GM19328 (cell line): ENCODE measurements around the gene MRM2.

ENCODE experiments used
- ATAC-seq: cut with Tn5 transposase; IDR thresholded peaks from one replicate; pipeline ENCODE4 v1.9.1; 2021; ENCODE audit warnings: mild to moderate bottlenecking, moderate library complexity; ENCODE audit not compliant: unreplicated experiment

MRM2 gene

DNA sequence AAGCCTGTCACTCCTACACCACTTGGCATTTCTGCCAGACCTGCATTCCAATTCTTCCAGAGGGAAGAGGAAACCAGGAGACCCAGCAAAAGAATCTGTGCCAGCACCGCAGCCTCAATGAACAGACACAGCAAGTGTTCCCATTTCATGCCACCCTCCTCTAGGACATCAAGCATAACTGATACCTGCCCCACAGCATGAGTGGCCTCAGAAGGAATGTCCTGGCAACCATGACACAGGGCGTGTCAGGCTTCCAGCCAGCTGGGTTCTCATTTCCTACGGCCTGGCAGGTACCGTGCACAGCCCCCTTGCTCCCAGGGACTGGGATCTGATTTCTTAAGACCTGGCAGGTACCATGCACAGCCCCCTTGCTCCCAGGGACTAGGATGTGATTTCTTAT, 17.1 kb downstream of the MRM2 start:
- no peak for ATAC-seq

DNA sequence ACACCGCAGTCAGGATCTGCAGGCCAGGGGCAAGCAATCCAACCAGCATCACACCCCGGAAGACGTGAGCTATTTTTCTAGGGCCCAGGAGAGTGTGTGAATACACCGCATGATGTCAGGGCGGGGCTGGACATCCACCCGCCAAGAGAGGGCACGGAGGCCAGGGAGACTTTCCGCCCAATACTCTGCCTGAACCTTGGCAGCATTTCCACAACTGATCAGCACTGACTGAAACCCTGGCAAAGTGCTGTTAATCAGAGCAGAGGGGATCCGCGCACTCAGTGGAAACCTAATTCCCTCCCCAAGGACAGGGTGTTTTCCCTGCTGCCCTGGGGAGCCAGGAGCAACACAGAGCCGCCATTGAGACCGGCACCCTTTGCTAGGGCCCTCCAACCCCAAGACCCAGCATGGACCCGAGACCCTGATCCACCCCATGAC, 17.5 kb downstream of the MRM2 start:
- ATAC-seq: no peak

DNA sequence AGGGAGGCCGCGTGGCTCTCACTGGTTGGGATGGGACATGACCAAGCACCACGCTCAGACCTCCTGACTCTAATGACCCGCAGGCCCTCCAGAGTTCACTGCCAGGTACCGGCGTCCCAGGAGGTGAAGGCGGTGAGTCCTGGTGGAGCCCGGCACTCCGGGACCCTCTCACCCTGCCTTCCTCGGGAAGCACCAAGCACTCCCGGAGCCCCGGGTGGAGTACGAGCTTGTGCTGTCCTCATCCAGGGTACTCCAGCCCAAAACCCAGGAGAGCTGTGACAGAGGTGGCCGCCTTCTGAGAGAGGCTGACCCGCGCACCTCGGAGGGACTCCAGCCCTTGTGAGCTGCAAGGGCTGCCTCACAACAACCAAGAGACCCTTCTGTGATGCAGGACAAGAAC, 18.7 kb downstream of the MRM2 start:
- no peak for ATAC-seq

DNA sequence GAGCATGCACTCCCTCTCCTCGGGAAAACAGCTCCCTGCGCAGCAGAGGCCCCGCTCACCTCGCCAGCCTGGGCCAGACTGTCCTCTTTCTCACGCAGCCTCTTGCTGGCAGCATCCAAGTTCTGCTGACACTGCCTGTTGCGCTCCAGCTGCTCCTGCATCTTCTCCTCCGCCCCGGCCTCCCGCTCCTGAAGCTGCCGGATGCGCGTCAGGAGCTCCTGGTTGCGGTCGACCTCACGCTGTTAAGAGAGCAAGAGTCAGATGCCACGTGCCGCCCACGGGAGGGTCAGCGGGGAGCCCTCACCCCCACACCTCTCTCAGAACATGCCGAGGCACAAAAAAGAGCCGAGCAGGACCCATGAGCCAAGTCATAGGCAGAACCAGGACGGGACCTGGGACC, 19.5 kb downstream of the MRM2 start:
- no peak for ATAC-seq

DNA sequence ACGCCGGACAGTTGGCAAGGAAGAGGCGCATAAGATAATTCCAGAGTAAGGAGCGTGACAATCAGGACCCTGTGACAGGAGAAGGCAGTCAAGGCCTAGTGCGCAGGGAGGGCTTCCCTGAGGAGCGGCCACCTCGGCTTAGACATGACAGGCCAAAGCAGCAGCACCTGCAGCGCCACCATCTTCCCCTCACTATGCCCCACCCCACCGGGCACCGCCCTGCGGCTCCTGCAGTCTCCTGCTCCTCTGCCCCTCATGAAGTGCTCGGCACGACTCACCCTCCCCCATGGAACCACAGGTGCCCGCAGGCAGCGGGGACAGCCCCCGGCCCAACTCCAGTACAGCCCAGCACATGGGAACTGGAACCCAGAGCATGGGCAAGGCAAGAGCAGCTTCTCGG, 21.1 kb downstream of the MRM2 start:
- no peak for ATAC-seq

DNA sequence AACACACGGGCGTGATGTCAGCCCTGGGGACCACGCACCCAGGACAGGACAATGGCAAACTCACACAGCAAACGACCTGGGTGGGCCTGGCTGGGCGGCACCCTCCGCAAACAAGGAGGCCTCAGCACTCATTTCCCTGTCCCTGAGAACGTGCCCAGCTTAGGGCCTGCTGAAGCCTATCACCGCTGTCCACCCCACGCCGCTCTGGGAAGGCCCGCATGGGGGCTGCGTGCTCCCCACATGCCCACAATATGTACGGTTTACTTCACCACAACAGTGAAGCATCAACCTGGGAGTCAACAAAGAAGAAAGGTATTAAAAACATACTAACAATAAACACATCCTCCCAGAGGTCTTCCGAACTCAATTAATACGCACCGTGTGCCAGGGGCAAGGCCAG, 21.5 kb downstream of the MRM2 start:
- no peak for ATAC-seq

DNA sequence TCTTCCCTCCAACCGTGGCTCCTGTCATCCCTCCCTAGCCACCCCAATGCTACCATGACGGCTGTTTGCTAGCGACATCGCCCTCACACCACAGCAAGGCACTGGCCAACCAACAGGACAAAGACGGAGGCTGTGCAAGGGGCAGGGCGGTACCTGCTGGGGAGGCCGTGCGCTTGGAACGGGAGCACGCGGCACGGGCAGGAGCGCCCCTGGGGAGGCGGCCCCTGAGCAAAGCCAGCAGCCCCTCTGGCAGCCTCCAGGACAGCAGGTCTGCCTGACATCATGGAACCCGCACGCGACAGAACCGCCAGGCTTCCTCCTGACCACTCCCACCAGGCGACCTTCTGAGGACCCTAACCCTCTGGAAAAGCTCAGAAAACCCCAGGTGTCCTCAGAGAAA, 22.0 kb downstream of the MRM2 start:
- ATAC-seq: no peak

DNA sequence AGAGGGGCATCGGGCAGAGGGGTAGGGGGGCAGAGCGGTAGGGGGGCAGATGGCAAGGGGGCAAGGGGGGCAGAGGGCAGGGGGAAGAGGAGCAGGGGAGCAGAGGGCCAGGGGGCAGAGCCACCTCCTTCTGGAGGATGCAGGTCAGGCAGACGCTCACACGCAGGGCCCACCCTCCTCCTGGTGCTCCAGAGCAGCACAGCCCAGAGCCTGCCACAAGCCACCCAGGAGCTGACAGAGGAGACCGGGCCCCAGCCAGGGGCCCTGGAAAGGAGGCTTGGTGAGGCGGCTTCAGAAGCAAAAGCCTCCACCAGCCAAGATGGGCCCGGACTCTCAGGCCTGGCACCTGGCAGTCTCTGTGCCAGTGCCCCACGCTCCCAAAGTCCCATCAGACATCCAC, 22.4 kb downstream of the MRM2 start:
- ATAC-seq: no peak

DNA sequence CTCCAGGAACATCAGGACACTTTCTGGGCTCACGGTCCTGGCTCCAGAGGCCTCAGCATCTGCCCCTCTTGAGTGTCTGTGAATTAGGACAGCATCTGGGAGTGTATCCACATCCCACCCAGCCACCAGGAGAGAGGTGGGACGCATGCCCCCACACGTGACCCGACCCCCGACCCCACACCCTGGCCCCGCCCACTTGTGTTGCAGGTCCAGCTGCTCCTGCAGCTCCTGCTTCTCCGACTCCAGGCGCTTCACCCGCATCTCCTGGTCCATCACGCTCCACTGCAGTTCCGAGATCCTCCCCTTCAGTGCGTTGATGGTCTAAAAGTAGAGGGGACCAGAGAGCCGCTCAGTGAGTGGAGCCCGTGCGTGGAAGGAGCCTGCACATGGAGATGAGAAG, 22.9 kb downstream of the MRM2 start:
- no peak for ATAC-seq

DNA sequence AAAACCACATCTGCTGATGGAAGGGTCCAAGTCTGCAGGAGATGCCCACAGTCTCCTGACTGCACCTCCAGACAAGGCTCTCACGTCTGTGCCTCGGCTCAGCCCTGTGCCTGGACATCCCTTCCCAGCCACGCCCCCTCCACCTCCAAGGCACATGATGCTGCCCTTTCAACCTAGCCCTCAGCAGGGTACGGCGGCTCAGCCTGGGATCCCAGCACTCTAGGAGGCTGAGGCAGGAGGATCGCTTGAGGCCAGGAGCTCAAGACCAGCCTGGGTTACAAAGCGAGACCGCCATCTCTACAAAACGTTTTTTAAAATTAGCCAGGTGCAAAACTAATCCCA, 23.6 kb downstream of the MRM2 start:
- no peak for ATAC-seq

DNA sequence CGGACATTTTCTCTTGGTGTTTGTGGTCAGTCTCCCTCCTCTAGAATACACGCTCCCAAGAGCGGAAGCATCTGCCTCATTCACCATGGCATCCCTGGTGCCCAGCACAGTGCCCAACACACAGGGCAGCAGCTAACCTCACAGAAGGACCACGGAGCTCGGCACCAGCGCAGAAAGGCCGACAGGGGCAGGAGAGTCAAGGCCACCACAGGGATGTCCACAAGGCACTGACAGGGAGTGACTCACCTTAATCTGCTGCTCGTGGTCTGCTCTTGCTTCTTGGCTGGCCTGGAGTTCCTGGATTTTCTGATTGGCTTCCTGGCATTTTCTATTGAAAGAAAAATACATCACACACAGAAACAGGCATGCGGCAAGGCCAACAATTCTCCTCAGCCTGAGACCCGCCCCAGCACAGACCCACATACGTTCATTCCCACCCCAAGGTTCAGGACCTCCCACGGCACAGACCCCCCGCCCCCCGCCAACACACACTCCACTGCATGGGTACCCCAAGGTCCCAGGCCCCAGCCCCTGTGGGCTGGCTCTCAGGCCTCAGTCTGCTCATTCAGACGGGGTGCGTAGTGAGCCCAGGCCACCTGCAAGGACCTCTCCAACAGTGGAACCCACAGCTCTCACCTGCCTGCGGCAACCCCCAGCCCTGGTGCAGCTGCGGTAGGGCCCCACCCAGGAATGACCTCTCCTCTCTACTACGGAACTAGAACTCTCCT, 24.1 kb downstream of the MRM2 start:
- ATAC-seq: no peak

DNA sequence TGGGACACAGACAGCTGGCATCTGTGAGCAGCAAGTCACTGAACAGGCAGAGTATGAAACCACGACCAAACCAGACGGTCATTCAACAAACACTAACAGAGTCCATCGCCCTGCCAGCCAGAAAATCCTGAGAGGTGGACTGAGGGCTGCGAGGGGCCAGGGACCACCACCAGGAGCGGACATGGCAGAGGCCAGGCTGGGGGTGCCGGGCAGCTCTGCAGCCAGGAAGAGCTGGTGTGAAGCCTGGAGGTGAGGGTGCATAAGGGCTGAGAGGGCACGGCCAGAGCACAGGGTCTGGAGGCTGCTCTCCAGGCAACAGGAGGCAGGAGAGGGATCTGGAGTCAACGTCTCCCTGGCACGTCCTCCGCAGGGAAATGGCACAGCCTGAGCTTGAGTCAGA, 24.8 kb downstream of the MRM2 start:
- ATAC-seq: no peak

DNA sequence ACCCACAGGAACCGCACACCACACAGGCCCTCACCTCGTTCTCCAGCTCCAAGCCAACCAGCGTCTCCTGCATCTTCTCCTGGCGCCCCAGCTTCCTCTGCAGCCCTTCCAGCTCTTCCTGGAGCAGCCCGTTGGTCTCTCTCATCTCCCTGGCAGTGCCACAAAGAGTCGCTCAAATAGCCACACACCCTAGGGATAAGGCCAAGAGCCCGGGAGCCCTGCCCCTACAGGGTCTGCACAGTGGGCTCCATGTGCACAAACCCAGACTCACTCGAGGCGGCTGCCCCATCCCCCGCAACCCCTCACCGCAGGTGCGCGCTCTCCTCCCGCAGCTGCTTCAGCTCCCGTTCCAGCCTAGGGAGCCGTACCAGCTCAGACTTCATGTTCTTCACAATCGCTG, 26.2 kb downstream of the MRM2 start:
- no peak for ATAC-seq

DNA sequence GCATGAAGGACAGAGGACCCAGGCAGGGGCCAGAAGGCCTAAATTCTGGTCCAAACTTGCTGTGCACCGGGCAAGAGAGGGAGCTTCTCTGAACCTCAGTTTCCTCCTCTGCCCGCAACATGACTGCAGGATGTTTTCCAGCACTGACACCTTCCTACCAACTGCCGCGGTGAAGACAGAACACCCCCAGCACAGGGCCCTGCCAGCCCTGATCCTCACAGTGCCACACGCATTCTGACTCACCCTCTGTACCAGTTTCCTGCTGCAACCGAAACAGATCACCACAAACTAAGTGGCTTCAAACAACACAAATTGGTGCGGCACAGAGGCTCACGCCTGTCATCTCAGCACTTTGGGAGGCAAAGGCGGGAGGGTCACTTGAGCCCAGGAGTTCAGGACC, 27.4 kb downstream of the MRM2 start:
- ATAC-seq: no peak

DNA sequence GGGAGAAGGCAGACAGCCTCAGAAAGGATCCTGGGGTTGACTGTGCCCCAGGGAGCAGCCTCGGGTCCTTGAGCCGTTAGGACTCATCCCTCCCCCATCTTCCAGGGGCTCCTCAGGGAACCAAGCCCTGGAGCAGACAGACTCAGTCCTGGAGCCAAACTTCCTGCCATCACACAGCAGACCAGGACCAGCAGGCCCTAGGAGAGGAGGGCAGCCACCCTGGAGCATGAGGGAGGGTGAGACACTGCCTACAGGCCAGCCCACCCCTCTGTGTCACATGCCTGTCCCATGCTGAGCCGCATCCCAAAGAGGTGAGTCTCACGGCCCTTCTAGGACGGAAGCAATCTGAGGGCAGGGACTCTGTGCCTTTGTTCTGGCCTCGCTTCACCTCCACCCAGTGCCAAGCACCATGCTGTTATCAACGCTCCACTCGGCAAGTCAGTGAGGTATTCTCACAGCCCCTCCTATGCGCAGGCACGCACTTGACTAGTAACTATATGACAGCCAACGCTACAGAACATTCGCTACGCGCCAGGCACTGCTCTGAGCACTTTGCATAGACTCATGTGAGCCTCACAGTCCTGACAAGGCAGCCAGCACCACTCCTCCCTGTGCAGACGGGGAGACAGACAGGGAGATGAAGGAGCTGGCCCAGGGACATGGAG, 28.3 kb downstream of the MRM2 start:
- ATAC-seq: no peak

DNA sequence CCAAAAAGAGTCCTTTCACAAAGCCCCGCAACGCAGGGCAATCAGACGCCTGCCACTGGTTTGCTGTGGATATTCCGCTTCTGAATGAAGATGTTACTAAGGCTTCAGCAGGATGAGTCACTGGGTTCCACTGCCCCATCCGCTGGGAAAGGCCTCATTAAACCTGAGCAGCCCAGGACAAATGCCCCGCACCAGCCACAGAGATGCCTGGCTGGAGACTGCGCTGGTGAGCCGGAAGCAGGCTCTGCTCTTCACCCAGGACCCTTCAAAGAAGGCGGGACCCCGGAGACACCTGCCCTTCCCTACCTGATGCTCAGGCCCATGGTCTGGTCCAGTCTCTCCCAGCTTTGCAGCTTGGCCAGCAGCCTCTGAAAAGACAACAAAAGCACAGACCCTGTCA, 29.1 kb downstream of the MRM2 start:
- no peak for ATAC-seq

DNA sequence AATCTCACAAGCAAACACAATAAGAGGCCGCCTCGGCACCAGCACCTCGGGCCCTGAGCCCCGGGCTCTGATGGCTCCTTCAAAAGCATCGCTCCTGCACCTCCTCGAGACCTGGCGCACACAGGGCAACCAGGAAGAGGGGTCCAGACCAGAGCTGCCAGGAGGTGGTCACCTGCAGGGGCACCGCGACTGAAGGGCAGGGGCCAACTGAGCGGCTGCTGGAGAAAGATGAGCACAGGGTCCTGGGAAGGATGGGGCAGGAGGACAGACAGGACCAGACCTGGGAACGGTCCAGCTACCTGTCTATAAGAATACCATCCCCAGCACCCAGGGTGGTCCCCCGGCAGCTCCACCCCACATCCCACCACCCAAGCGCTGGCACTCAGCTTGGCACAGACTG, 30.1 kb downstream of the MRM2 start:
- no peak for ATAC-seq

DNA sequence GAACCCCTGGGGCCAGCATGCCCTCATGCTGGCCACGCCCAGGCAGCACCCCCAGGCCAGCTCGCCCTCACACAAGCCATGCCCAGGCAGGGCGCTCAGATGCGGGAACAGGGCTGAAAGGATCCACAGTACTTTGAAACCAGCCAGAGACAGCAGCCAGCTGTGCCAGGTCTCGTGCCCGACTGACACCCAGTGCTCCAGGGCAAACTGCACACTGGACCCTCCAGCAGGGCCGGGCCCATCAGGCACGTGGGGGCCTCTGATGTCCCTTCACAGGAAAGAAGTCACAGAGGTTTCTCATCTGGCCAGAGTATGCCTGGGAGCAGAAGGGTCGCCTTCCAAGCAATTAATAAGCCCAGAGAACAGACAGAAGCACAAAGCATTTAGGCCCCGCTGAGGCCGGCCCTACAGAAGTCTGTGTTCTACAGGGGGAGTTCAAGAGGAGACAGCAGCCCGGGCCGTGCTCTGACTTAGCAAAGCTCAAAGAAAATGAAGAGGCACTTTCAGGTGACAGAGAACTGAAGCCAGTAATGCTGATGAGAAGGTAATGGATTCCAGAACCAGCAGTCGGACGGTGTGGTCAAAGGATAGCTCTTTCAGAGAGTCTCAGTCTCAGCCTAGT, 30.6 kb downstream of the MRM2 start:
- ATAC-seq: no peak

DNA sequence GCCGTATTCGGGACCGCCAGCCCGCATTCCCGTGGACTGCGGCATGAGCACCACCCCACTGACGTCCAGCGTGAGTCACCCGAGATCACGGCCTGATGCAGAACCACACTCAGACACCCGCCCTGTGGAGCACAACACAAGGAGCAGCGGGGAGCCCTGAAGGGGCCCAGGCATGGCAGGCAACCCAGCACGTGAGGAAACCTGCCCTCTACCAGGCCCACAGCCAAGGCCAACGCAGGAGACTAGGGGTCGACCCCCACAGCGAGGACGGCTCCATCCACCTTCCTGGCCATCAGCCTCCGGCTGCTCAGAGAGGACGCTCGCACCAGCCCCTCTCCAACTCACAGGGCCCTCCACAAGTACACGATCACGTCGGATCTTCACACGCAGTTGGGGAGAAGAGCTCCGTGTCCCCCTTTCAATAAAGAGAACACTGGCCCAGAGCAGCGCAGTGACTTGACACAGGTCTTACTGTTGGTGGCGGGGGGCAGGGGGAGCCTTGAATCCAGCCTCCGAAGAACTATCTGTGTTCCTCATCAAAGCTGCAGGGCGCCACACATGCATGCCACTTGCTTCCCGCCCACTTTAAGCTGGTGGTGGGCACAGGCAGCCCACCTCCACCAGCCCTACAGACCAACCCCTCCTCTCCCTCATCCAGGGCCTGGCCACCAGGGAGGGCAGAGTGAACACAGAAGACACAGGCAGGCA, 31.3 kb downstream of the MRM2 start:
- ATAC-seq: no peak

DNA sequence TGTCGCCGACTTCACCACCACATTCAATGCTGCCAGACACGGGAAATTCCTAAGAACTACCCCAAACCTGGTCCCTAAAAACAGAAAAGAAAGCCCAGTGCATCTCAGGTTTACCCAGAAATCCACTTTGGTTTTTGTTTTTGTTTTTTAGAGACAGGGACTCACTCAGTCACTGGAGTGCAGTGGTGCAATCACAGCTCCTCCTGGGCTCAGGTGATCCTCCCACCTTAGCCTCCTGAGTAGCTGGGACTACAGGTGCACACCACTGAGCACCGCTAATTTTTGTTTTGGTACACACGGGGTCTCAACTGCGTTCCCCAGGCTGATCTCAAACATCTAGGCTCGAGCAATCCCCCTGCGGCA, 32.1 kb downstream of the MRM2 start:
- ATAC-seq: no peak

DNA sequence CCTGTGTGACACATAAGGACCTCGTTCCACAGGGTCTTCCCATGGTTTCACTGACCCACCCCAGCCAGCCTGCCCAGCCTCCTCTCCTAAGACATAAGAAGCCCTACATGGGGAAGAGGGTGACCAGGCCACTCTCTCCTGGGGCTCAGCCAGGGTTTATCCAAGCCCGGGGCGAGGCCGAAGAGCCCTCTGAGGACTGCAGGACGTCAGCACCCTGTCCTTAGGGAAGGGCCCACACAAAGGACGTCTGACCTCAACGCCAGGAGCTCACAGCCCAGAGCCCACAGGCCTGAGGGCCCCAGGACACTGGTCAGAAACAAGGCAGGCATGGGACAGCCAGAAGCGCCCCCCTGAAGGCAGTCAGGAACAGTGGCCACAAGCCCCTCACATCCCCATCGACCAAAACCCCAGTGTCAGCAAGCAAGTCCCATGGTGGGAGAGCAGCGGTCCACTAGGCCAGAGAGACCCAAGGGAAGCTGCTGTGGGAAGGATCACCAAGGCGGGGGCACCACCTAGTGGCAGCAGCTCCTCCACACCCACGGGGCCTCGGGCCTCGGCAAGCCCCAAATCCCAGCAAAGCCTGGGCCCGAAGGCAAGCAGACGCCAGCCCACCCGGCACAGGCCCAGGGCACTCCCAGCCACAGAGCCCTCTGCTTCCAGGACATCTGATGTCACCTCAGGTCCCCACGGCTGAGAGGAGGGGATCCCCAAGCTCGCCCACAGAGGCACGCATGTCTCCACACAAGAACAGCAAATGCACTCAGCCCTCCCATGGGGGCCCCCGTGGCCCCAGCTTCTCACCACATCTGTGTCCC, 32.7 kb downstream of the MRM2 start:
- ATAC-seq: peak; percentile 58
